DND-41 (cell line): Measurements from ENCODE around the gene ZDHHC14.

Experiments
- ATAC-seq: fragments of 200-7000 bp; cut with Tn5 transposase; 3 replicates; pipeline ENCODE4 v1.9.1; 2021; ENCODE audit warnings: low read depth; ENCODE audit not compliant: insufficient read depth
- DNase-seq: peaks from one replicate; pipeline ENCODE4 v3.0.0-alpha.2; 2020
- H2AFZ ChIP-seq: 2 replicates; pipeline ENCODE4 v1.6.0; 2012; ENCODE audit warnings: low read depth, low read length
- H3K27ac ChIP-seq: 2 replicates; pipeline ENCODE4 v1.5.1; 2012; ENCODE audit warnings: low read length, inconsistent platforms
- H3K27me3 ChIP-seq: fragments of 200-600 bp; sonication (generic); 2 replicates; pipeline ENCODE4 v1.6.0; 2012; ENCODE audit warnings: low read length, mild to moderate bottlenecking, inconsistent platforms; ENCODE audit not compliant: insufficient read depth, poor library complexity
- H3K36me3 ChIP-seq: 2 replicates; pipeline ENCODE4 v1.5.1; 2012; ENCODE audit warnings: low read length, inconsistent platforms; ENCODE audit not compliant: insufficient read depth
- H3K4me1 ChIP-seq: 2 replicates; pipeline ENCODE4 v1.5.1; 2012; ENCODE audit warnings: mild to moderate bottlenecking, low read length; ENCODE audit not compliant: insufficient read depth
- H3K4me2 ChIP-seq: 2 replicates; pipeline ENCODE4 v1.6.0; 2012; ENCODE audit warnings: mild to moderate bottlenecking, moderate library complexity, low read length, inconsistent platforms; ENCODE audit not compliant: insufficient read depth
- H3K4me3 ChIP-seq, 2 experiments: fragments of 200-600 bp in 1 of 2; shearing (Covaris generic) in 1 of 2; 2 replicates each; pipeline ENCODE4 v1.5.1; 2012 to 2016; ENCODE audit warnings: inconsistent platforms in 2 of 2, low read length in 2 of 2, mild to moderate bottlenecking in 2 of 2, low read depth in 1 of 2, moderate library complexity in 1 of 2
- H3K79me2 ChIP-seq: 2 replicates; pipeline ENCODE4 v1.6.0; 2012; ENCODE audit warnings: low read length, inconsistent platforms; ENCODE audit not compliant: insufficient read depth
- H3K9ac ChIP-seq: 2 replicates; pipeline ENCODE4 v1.6.0; 2012; ENCODE audit warnings: low read depth, mild to moderate bottlenecking, inconsistent platforms, low read length, moderate library complexity
- H3K9me3 ChIP-seq: 2 replicates; pipeline ENCODE4 v1.5.1; 2012; ENCODE audit warnings: low read length, moderate library complexity, mild to moderate bottlenecking, inconsistent platforms; ENCODE audit not compliant: insufficient read depth, severe bottlenecking
- H4K20me1 ChIP-seq: 2 replicates; pipeline ENCODE4 v1.6.0; 2012; ENCODE audit warnings: low read length; ENCODE audit not compliant: insufficient read depth
- CTCF ChIP-seq: IDR thresholded peaks from 2 replicates; pipeline ENCODE4 v1.5.1; 2012; ENCODE audit warnings: borderline replicate concordance, low read length, moderate library complexity, mild to moderate bottlenecking; ENCODE audit not compliant: poor library complexity, severe bottlenecking; ENCODE audit errors: extremely low read depth
- EZH2 ChIP-seq: IDR thresholded peaks from 3 replicates; pipeline ENCODE4 v1.6.1; 2012; ENCODE audit warnings: borderline replicate concordance, low read depth, mild to moderate bottlenecking, moderate library complexity, low read length, inconsistent platforms; ENCODE audit not compliant: severe bottlenecking

The ZDHHC14 gene

GRCh38 chr6:157597461-157598312 lies 216.7 kb downstream of the ZDHHC14 start:
- TF ChIP-seq CTCF, result peak; percentile 53
- TF ChIP-seq EZH2, result no peak
- no peaks in the 10 kb centered on the region for H3K36me3 ChIP-seq
- H3K4me1 ChIP-seq, result no peaks in the 10 kb centered on the region
- no peaks in the 10 kb centered on the region for H3K9me3 ChIP-seq
- no peak overlapping the region for H2AFZ ChIP-seq
- H4K20me1 ChIP-seq, result no peaks in the 10 kb centered on the region
- no peaks in the 10 kb centered on the region for H3K79me2 ChIP-seq
- DNase-seq (peak; percentile 17), ATAC-seq (no peak; the same call in 2 of the 3 replicates)
- no peak overlapping the region for H3K4me2 ChIP-seq
- no peak overlapping the region for H3K4me3 ChIP-seq
- no peak overlapping the region for H3K27ac ChIP-seq
- H3K27me3 ChIP-seq, result peaks cover 3% of the 10 kb centered on the region
- H3K9ac ChIP-seq, result no peak overlapping the region

GRCh38 chr6:157599191-157599590 lies 218.2 kb downstream of the ZDHHC14 start:
- H3K79me2 ChIP-seq, result no peaks in the 10 kb centered on the region
- H3K27me3 ChIP-seq, result peaks cover 7% of the 10 kb centered on the region
- no peaks in the 10 kb centered on the region for H3K36me3 ChIP-seq
- DNase-seq (no peak), ATAC-seq (no peak)
- no peak overlapping the region for H3K4me3 ChIP-seq
- no peak overlapping the region for H3K9ac ChIP-seq
- no peak overlapping the region for H2AFZ ChIP-seq
- TF ChIP-seq EZH2 (no peak), CTCF (no peak)
- H3K27ac ChIP-seq, result no peak overlapping the region
- H3K4me2 ChIP-seq, result no peak overlapping the region
- no peaks in the 10 kb centered on the region for H4K20me1 ChIP-seq
- H3K9me3 ChIP-seq, result no peaks in the 10 kb centered on the region
- no peaks in the 10 kb centered on the region for H3K4me1 ChIP-seq

DNA sequence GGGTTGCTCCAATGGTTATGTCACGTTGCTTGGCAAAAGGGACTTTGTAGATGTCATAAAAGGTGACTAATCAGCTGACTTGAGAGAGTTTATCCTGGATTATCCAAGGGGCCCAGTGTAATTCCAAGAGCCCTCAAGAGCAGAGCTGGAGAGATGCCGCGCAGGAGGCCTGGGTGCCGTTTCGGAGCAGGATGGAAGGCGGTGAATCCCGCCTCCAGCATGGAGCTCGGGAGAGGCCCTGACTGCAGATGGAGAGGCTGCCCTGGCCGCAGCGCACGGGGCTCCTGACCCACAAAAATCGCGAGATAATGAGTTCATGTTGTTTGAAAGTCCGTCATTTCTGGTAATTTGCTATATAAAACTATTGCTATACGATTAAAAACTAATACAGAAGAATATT lies 219.8 kb downstream of the ZDHHC14 start:
- Histone ChIP-seq H3K4me1 (no peaks in the 10 kb centered on the region), H3K27ac (no peak overlapping the region), H3K4me3 (no peak overlapping the region), H3K79me2 (no peaks in the 10 kb centered on the region), H3K36me3 (no peaks in the 10 kb centered on the region), H3K27me3 (peaks cover 11% of the 10 kb centered on the region), H3K9ac (no peak overlapping the region), H3K4me2 (no peak overlapping the region), H2AFZ (no peak overlapping the region), H3K9me3 (no peaks in the 10 kb centered on the region), H4K20me1 (no peaks in the 10 kb centered on the region)
- DNase-seq (no peak), ATAC-seq (no peak)
- no peak for TF ChIP-seq CTCF
